OCI-LY7 (cell line): ENCODE data around the gene DCAF11.

Experiments
- EZH2phosphoT487 ChIP-seq: fragments of 200-600 bp; sonication (generic); IDR thresholded peaks from 2 replicates; pipeline ENCODE4 v1.6.1; 2018; ENCODE audit warnings: low read depth, borderline replicate concordance, mild to moderate bottlenecking, mixed run types, antibody characterized with exemption, low read length, moderate library complexity, mixed read lengths
- TF ChIP-seq, protein P1 (sequence below): fragments of 200-600 bp; sonication (generic); conservative IDR thresholded peaks from 2 replicates; pipeline ENCODE4 v1.5.1; 2014; ENCODE audit warnings: mild to moderate bottlenecking, antibody characterized with exemption, low read length, moderate library complexity, mixed read lengths

DNA sequence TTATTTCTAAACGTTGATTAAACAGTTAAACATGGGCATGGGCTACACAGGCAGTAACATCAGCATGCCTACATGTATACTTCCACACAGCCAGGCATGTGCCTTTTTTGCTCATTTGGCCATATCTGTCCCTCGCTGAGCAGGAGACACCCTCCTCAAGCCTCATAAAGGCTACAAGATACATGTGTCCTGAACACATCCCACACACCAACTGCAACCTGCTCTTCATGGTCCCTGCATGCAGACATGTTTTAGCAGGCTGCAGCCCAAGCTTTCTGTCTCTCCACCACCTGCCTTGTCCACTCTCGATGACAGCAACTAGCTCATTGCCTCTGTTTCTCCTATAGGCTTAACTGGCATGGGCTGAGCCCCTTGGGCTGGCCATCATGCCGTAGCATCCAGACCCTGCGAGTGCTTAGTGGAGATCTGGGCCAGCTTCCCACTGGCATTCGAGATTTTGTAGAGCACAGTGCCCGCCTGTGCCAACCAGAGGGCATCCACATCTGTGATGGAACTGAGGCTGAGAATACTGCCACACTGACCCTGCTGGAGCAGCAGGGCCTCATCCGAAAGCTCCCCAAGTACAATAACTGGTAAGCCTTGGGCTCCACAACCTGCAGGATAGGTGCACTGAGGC, 17.9 kb upstream of the DCAF11 start:
- TF ChIP-seq, protein P1, sequence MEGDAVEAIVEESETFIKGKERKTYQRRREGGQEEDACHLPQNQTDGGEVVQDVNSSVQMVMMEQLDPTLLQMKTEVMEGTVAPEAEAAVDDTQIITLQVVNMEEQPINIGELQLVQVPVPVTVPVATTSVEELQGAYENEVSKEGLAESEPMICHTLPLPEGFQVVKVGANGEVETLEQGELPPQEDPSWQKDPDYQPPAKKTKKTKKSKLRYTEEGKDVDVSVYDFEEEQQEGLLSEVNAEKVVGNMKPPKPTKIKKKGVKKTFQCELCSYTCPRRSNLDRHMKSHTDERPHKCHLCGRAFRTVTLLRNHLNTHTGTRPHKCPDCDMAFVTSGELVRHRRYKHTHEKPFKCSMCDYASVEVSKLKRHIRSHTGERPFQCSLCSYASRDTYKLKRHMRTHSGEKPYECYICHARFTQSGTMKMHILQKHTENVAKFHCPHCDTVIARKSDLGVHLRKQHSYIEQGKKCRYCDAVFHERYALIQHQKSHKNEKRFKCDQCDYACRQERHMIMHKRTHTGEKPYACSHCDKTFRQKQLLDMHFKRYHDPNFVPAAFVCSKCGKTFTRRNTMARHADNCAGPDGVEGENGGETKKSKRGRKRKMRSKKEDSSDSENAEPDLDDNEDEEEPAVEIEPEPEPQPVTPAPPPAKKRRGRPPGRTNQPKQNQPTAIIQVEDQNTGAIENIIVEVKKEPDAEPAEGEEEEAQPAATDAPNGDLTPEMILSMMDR, result no peak
- no peak for TF ChIP-seq EZH2phosphoT487
